HG03439 (cell line): ENCODE measurements around the gene ANK2.
"Not testable (repeated sequence)": the region's sequence is repeated elsewhere in the genome, so short reads cannot be mapped to it uniquely, and the experiment has no call there.

Experiments used
- ATAC-seq: cut with Tn5 transposase; IDR thresholded peaks from one replicate; pipeline ENCODE4 v1.9.1; 2021; ENCODE audit warnings: mild to moderate bottlenecking, moderate library complexity; ENCODE audit not compliant: unreplicated experiment

ANK2 gene

DNA sequence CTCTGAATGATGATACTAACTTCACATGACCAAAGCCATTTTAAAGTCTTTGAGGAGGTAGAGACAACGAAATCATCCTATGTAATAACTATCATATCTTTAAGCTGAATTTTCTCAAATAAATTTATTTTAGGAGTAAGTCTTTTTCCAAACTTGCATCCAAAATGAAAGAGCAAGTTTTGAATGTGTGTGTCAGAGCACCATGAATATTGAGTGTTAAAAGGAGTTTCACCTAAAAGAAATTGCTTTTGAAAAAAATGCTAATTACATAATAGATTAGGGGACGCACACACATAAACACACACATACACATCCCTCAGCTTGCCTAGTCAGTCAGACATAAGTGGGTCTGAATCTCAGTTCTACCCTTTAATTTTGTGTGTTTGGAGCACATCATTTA, 1.9 kb downstream of the ANK2 start:
- no peak for ATAC-seq

DNA sequence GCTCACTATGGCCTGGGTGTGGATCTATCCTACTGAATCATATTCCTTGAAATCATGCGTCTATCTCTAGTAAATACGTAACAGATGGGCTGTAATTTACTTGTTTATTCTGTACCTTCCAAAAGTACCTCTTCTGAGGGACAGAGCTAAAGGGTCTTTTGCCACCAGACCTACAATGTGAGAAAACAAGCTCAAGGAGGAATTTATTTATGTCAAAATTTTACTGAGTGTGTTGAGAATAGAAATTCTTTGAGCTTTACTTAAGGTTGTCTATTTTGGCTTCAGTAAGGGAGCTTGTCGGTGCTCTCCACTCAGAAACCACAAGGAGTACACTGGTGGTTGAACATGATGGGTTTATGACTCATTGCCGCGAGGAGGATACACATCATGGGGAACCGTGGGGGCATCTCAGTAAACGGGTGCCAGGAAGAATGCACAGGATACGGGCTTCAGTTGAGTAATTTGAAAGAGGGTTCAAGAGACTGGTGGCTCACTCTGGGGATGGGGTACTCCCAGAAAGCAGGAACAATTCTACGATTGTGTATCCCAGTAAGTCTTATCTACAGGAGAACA, 3.0 kb downstream of the ANK2 start:
- peak; percentile 59 for ATAC-seq

DNA sequence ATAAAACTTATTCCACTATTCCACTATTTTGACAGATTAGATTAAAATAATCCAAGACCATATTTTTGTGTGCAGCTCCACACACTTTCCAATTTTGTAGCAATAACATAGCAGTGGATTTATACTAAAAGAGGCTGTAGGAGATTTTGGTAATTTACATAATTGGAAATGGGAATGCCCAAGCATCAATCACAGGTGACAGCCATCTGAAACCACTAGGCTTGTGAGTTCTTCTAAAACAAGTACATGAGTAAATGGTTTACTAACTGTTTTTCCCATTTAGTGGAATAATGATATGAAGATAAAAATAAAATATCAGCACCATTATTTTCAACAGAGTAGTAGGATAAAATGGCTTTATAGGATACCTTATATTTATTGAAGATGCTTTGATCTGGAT, 4.4 kb downstream of the ANK2 start:
- ATAC-seq, result no peak

DNA sequence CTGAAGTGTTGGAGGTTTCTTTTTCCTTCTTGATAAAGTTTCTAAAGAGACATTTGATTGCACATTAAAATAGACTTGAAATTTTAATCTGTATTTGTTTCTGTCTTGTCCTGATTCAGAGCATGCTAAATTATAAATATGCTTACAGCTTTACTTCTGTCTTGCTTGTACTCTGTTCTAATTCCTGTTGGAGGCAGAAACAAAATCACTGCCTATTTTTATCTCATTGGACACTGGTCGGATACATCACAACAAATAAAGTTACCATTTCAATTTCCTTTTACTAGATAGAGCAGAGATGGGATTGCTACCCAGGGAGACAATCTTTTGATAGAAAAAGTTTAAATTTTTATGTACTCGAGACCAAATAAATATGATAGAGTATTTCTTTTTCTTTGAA, 6.9 kb downstream of the ANK2 start:
- ATAC-seq, result no peak

DNA sequence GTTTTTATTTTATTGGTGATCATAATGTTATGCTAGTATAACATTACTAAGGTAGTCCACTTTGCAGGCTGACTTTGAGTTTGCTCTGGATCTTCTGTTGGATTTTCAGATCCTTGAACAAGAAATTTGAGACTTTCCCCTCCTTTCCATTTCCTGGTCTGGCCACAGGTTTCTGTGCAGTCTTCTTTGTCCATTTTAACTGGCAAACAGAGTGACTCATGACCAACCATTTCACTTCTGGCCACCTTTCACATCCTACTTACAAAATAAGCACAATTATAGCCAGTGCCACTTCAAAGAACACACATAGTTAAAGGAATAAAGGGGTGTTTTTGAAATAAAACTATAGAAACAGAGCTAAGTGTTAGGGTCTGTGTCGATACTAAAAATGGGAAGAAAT, 8.4 kb downstream of the ANK2 start:
- no peak for ATAC-seq

DNA sequence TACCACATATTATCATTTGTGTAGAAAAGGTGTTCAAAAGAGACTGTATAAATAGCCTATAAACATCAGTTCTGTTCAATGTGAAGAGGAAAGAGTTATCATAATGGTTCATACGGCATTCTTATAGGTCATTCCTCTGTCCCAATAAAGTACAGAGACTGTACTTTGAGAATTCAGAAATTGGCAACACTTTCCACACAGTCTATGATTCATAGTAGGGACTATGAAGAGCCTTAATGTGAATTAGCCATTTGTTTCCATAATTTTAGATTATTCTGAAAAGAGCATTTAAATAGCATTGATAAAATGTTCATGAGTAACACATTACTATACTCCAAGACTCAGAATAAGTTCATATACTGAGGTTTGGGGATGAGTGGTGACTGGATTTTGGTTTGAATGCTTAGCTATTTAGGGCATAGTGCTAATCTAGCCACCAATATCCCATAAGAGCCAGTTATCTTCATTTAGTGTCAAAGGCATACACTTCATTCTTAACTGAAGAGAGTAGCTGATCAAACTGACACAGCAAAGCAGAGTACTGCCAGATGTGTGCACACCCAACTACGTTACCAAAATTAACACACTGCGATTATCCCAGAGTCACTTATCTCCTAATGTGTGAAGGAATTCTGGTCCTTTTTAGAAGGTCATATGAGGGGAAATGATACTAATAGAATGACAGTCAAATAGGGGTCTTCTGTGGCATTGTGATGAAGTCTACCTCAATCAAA, 10.2 kb downstream of the ANK2 start:
- no peak for ATAC-seq

DNA sequence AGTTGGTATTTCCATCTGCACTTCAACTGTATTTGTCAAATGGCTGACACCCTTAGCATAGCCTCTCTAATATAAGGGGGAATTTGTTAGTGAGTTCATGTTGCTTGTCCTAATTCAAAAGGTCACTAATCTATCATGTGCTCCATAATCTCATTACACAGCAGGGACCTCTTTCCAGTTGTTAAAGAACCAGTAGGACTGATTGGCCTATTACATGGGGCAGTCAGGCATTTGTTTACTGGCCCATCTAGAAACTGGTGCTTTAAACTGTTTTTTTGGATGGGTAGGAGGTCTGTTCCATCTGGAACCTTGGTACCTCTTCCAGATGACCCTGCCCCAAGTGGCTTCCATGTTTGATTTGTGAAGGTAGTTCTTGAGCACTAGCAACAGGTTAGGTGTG, 11.4 kb downstream of the ANK2 start:
- no peak for ATAC-seq

DNA sequence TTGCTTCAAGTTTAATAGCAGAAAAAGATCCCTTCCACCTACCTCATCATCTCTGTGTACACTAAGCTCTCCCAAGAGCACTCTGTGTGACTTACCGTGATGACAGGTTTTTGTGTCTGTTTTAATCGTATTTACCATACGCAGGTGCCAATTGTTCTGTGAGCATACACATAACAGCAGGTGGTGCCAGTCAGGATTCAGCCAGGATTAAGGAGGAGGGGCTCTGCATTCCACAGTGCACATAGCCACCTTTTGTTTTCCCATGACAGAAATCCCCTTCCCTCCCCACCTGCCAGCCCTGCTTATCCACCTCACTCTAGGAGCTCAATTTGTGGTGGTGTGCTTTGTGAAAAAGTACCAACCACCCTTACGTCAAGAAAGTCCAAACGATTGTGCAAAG, 14.8 kb downstream of the ANK2 start:
- ATAC-seq, result no peak

DNA sequence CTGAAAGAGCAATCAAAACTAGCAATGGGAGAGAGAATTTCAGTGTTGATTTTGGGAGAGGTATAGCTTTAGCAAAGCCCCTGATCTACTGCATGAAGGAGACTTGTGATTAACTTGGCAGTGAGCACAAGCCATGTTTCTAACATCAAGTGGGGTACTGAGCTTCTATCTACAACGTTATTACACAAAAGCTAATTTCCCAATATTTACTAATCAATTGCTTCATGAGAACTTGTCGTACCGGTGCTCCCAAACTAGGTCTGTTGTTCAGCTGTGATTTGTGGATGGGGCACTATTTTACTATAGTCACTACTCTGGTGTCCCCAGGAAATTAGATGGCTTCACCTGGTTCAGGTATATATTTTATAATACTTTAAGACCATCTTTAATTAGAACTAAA, 16.2 kb downstream of the ANK2 start:
- ATAC-seq, result no peak

DNA sequence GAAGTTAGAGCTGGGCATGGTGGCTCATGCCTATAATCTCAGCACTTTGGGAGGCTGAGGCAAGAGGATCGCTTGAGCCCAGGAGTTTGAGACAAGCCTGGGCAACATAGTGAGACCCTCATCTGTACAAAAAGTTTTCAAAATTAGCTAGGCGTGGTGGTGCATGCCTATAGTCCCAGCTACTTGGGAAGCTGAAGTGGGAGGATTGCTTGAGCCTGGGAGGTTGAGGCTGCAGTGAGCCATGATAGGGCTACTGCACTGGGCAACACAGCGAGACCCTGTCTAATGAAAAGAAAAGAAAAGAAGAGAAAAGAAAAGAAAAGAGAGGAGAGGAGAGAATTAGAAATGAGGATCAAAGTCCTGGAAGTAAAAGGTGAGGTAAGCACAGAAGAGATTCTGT, 19.3 kb downstream of the ANK2 start:
- ATAC-seq, result not testable (repeated sequence)

DNA sequence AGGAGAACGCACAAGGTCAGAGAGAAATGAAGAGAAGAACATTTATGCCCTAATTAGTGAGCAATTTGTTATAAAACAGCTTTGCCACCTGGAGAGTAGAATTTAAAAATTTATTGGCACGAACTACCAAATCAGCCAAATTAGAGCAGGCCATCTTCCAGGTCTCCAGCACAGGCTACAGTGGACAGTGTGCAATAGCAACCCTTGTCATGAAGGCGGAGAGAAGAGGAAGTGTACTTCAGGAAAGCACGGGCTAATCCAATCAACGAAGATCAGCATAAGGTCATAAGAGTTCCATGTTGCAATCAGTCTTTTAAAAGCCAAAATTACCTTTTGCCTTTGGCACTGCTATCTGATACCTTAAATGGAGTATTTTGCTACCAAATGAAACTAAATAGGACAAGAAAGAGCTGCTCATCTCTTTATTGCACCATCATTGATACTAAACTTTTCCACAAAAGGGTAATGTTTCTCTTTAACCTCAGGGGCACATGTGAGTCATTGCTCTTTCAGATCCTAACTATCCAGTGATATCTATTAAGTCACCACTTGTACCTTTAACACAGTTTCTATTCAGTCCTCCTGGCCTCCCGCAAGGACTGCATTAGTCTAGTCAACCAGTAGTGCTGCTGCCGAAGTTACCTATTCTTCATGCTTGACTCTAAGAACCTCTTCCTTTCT, 19.9 kb downstream of the ANK2 start:
- no peak for ATAC-seq

DNA sequence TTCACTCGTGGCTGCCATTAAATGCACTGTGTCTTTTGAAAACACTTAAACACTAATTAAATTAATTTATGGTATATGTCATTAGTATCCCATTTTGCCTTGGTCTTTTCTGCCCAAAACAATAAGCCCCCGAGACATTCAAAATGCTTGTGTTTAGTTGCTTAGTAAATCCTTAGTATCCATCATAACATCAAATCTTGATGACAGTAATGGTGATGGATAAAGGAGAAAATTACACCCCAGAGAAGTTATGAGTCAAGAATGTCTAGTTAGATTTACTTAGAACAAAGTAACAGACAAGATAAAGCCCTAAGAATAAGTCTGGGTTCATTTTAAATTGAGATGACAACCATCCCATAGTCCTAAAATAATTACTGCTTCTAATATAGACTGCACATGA, 21.3 kb downstream of the ANK2 start:
- ATAC-seq, result no peak

DNA sequence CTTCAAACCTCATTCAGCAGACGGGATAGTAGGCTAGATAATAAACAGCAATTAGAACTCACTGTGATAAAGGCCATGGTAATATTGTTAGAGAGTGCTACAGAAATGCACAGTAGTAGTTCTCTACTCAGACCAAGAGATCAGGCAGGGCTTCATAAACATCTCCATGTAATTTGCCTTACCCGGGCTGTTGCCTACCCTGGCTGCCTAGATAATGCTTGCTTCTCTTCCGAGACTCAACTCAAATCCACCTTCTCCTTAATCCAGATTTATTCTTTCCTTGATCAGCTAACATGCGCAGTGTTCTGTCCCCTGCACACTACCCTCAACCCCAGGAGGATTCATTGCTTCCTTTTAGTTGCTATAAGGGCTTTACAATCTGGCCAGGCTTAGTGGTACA, 21.8 kb downstream of the ANK2 start:
- no peak for ATAC-seq

DNA sequence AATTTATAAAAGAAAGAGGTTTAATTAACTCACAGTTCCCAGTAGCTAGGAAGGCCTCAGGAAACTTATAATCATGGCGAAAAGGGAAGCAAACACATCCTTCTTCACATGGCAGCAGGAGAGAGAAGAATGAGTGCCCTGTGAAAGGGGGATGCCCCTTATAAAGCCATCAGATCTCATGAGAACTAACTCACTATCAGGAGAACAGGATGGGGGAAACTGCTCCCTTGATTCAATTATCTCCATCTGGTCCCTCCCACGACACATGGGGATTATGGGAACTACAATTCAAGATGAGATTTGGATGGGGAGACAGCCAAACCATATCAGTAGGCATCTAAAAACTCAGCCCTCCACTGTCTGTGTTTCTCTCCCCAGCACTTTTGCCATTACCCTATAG, 22.4 kb downstream of the ANK2 start:
- no peak for ATAC-seq

DNA sequence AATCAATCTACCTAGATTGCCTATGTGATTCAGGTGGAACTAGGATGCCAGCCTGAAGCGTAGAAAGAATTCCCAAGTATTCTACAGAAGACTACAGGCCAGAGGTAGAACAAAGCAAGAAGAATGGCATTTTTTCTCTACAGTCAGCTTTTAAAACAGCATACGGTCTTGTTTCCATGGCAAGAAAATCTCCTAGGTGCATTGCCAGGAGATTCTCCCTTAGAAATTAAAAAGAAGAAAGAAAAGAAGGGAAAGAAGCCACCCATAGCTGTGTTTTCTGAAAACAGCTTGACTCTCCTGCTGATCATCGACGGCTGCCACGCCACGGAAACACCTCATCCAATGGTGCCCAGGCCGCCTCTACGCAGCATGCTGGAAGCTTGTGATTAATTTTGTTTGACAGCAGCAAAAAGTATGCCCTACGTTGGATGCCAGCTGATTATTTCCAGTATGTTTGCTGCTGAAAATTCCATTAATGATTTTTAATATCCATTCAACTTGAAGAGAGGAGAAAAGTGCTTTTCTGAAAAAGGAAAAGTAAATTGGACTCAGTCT, 24.1 kb downstream of the ANK2 start:
- no peak for ATAC-seq

DNA sequence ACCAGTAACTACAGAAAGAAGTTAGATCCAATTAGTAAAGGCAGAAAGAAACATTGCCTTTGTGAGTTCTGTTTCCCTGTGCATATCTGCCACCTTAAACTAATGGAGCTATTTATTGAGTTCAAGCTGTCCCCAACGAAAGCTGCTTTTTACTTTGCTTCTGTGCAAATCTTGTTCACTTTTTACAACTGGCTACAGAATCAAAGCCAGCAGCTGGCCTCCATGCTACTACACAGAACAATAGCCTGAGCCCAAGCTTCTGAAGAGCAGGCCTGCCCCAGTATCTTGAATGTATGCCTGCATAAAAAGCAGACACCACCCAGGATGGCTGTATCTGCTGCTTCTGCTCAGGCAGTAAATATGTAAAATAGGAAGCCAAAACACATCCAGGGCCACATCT, 28.1 kb downstream of the ANK2 start:
- ATAC-seq, result no peak

DNA sequence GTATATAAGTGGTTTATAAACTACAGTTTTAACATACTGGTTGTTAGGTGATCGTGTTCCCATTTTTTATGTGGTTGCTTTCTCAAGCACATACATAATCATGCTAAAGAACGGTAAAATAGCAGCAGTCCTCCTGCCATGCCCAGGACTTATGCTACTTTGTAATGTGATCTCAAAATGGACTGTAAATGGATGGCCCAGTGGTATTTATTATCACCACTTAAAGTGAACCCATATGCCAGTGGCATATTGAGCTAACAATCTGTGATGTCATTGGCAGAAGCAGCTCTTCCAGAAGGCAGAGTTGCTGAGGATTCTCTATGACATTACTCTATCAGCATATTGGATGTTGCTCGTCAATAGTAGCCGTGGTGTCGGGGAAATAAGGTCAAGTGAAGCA, 28.6 kb downstream of the ANK2 start:
- ATAC-seq, result no peak

DNA sequence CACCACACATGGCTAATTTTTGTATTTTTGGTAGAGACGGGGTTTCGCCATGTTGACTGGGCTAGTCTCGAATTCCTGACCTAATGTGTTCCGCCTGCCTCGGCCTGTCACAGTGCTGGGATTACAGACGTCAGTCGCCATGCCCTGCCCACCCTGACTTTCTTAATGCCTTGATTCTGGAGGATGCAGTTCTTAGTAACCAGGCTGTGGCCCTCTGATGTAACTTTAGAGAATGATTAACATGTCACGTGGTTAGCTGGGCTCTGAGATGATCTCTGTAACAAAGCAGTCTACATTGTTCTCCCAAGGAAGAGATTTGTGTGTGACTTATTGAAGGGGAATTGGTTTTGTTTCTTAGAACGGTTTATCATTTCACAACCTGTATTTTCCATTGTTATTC, 30.6 kb downstream of the ANK2 start:
- ATAC-seq, result no peak

DNA sequence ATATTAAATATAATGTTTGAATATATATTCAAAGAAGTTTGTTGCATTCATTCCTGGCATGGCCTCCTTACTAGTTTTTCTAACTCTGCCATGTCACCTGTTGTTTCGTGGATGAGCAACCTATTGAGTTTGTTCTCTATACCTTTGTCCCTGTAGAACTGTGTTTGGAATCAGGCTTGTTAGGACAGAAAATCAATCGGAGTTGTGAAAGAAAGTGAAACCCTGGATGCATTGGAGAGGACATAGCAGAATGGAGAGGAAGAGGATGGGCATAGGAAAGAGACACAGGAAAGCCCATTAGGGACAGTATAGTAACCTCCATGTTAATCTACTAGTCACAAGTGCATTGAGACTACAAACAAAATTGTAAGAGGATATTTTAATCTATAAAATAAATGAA, 31.2 kb downstream of the ANK2 start:
- ATAC-seq, result no peak

DNA sequence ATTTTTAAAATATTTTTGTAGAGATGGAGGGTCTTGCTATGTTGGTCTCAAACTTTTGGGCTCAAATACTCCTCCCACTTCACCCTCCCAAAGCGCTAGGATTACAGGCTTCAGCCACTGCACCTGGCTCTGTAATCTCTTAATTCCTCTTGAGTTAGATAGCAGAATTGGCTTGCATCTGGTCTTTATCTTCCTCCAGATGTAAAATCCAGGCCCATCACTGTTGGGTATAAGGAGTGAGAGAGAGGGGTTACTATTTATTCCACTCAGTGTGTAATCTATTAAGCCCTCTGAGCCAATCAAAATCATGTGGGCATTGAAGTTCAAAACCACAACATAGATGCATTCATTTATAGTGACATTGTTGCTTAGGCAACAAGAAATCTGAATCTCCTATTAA, 33.9 kb downstream of the ANK2 start:
- no peak for ATAC-seq

DNA sequence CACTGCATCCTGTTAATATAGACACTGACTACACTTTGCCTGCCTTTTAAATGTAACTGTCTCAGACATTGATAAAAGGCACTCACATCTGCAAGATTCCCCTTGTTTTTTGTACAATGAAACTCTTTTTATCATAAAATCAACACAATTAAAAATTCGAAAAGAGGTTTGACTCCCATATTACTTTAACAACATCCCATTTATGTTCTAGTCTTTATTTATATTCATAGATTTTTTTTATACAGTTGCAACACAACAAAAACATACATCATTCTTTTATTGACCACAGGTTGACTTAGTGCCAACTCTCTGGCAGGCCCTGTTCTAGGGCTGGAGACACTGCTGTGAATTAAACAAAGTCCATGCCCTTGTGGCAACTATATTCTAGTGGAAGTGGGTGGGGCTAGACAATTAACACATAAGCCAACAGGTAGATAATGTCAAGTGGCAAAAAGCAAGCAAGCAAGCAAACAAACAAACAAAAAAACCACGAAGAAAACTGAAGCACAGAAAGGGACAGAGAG, 36.8 kb downstream of the ANK2 start:
- no peak for ATAC-seq

DNA sequence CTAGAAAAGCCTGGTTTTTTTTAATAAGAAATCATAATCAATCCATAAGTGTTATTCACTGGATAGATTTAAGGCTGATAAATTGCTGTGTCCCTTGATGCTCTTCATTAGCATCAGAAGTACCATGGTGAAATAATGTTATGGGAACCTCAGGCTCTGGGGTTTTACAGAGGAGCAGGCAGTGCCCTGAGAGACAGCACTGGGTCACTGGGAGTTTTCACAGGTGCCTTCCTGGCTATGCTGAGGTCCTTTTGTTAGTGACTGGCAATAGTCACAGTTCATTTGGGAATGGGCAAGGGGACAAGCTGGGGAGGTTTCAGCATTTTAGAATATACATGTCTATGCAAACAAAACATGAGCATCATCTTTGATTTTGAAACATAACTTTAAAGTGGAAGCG, 38.6 kb downstream of the ANK2 start:
- ATAC-seq, result no peak
